ENCODE measurements around the gene CERS6.

- TF ChIP-seq, protein P1, sequence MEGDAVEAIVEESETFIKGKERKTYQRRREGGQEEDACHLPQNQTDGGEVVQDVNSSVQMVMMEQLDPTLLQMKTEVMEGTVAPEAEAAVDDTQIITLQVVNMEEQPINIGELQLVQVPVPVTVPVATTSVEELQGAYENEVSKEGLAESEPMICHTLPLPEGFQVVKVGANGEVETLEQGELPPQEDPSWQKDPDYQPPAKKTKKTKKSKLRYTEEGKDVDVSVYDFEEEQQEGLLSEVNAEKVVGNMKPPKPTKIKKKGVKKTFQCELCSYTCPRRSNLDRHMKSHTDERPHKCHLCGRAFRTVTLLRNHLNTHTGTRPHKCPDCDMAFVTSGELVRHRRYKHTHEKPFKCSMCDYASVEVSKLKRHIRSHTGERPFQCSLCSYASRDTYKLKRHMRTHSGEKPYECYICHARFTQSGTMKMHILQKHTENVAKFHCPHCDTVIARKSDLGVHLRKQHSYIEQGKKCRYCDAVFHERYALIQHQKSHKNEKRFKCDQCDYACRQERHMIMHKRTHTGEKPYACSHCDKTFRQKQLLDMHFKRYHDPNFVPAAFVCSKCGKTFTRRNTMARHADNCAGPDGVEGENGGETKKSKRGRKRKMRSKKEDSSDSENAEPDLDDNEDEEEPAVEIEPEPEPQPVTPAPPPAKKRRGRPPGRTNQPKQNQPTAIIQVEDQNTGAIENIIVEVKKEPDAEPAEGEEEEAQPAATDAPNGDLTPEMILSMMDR (IDR thresholded peaks at IDR 0.05; ENCODE audit: poor library complexity, severe bottlenecking): no peak
- TF ChIP-seq SMC3 (conservative IDR thresholded peaks at IDR 0.05; ENCODE audit: poor library complexity): no peak
- no peak for TF ChIP-seq EZH2 (IDR thresholded peaks at IDR 0.05; ENCODE audit: borderline replicate concordance, insufficient read depth, low read length, poor library complexity, severe bottlenecking)
Observed at GRCh38 chr2:168471163-168471475, 15.0 kb downstream of the CERS6 start.
